DMS 273 treated with DMSO at 0.1 percent for 48 hours (cell line): Measurements from ENCODE around the gene DKK1.
"Not testable (repeated sequence)": the region's sequence is repeated elsewhere in the genome, so short reads cannot be mapped to it uniquely, and the experiment has no call there.

Source experiments
- DNase-seq: peaks from one replicate; lab custom pipeline; 2025; lab: John Stamatoyannopoulos, UW

The DKK1 gene

DNA sequence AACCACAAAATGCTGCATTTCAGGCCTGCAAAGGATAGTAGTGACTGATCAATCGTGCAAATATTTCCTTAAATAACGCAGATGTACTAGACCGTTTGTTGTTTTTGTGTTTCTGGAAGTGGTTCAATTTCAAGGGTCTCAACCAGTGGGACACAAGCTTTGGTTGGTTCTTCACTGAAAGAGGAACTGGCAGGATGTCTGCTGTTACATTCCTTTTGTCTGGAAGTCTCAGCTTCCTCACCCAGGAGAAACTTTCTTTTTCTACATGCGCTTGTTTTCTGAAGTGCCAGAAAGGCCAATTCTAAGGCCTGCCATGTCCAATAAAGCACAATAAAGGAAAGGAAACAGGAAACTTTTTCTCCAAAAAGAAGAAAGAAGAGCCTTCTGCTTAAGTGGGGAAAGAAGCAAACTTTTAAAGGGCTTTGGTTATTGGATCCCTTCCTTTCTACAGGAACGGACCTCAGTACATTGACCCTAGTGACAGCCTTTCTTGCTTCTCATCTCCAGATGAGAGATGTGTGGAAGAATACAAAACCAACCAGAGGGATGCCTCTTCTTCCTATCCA, 4.1 kb downstream of the DKK1 start:
- DNase-seq, result no peak

DNA sequence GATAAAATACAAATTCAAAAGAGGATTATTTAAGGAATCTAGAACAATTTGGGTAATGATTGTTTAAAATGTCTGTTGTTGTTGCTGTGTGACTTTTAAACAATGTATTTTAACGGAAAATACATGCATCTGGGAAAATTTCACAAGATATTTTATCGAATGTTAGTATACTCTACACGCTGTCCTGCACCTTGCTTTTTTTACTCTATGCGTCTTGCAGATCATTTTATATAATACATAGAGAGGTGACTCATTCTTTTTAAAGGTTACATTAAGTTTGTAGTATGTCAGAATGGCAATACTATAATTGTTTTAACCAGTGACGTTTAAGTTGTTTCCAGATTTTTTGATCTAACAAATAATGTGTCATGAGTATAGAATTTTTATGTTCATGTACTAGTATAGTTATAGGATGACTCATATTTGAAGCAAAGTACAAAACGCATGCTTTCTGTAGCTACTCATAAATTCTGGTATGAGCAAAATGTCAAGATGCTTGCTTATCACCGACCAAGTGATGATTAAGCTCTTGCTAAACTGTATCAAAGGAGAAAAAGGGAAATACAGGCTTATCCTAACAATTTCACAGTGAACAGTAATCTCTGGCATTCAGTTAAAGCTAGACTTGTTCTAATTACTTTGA, 4.9 kb downstream of the DKK1 start:
- DNase-seq, result no peak

DNA sequence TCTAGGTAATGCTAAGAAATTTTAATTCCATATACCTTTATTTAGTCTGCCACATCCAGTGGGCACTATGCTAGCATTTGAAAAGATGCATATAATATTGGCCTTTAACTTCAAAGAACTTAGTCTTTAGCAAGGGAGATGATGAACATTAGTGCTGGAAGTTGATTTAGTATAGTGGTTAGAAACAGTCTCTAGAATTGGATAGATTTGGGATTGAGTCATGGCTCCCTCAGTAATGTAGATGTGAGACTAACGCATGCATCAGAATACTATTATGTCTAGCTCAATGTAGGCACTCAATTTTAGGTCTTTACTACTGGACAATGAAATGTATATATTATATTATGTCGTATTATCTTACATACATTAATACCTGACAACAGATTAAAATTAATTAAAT, 5.8 kb downstream of the DKK1 start:
- no peak for DNase-seq

DNA sequence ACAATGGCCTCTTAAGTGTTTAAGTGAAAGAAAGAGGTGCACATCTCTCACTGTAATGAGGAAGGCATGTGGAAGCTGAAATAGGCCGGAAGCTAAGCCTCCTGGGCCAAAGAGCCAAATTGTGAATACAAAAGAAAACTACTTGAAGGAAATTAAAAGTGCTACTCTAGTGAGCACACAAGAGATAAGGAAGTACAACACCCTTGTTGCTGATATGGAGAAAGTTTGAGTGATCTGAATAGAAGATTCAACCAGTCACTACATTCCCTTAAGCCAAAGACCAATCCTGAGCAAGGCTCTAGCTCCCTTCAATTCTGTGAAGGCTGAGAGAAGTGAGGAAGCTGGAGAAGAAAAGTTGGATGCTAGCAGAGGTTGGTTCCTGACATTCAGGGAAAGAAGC, 8.2 kb downstream of the DKK1 start:
- no peak for DNase-seq

DNA sequence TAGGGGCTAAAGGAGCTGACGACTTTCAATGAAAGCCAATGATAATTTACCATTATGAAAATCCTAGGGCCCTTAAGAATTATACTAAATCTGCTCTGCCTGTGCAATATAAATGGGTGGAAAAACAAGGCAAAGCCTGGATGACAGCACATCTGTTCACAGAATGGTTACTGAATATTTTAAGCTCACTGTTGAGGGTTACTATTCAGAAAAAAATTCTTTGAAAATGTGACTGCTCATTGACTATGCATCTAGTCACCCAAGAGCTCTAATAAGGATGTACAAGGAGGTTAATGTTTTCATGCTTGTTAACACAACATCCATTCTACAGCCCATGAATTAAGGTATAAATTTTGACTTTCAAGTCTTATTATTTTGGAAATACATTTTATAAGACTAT, 8.9 kb downstream of the DKK1 start:
- DNase-seq, result no peak

DNA sequence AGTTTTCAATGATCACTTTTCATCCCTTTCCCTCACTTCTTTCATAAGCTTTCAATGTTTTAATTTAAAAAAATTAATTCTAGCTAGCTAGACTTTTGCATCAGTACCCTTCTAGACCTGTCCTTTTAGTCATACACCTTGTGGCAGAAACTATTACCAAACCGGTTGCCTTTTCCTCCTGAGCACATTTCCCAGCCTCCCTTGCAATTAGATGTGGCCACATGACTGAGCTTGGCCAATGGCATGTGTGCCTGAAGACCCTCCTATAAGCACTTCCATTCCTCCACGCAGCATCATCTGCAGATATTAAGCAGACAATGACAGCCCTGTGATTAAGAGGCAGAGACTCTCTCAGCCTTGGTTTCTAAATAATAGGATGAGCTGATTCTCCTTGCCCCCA, 12.3 kb downstream of the DKK1 start:
- DNase-seq, result no peak

DNA sequence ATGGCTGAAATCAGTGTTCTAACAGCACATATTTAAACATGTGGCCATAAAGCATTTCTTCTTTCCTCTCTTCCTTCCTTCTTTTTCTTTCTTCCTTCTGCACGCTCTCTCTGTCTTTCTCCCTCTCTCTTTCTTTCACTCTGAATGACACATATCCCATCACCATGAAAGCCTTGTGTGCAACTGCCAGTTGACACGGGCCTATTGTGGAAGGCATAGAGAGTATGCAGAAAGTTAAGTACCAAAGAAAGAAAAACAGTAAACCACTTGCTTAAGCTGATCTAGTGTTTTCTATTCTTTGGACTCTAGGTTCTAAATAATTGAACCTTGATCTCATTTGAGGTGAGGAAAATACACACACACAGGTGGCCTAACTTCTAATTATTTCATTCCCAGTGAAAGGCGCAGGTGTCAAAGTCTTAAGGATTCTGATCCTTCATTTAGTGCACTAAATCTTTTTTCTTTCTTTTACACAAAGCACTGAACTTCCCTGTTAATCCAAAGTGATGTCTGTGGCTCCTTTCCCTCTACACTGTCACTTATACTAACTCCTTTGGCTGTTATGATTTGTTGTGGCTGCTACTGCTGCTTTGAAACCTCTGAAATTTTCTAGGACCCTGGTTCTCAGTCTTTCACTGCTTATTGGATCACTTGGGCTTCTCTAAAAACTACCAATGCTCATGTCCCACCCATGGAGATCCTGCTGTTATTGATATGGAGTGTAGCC, 17.7 kb downstream of the DKK1 start:
- DNase-seq, result no peak

DNA sequence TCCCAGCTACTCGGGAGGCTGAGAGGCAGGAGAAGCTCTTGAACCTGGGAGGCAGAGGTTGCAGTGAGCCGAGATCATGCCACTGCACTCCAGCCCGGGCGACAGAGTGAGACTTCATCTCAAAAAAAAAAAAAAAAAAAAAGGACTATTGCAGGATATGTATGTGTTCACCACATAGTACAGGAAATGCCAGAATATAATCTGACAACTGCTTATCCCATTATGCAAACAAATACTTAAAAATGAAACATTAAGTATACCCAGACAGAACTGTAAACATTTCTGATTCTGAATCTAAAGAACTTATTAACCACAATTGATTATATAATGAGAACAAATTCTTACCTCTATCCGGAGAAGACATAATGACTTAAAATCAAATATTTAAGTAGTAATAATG, 18.7 kb downstream of the DKK1 start:
- DNase-seq, result no peak

DNA sequence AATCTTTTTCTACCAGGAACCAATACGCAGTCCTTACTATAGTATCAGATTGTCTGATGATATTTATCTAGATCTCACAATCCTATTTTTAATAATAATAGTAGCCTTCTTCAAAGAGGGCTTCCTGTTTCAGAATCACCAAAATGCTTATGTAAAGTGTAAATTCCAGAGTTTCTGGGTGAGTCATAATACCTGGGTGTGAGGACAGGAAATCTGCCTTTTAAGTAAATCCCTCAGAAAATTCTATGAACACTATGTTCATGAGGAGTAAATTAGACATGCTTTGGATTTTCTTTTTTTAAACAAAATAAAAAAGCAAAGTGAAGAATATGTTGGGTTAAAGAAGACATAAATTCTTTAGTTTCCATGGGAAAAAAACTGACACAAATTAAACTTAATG, 20.5 kb downstream of the DKK1 start:
- no peak for DNase-seq

DNA sequence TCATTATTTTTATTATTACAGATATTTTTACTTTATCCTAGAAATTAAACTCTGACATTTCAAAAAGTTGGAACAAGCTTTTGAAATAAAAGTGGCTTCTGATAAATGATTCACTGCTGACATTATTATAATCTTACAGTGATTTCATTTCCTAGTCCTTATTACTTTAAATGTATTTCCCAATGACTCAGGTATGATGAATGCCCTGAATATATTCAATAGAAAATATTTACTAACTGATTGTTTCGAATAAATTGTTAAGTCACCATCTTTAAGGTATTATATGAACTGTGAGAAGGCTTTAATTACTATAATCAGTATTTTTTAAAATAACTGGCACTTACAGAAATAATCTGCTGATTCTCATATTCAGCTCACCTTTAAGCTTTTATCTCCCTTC, 21.6 kb downstream of the DKK1 start:
- DNase-seq, result no peak

DNA sequence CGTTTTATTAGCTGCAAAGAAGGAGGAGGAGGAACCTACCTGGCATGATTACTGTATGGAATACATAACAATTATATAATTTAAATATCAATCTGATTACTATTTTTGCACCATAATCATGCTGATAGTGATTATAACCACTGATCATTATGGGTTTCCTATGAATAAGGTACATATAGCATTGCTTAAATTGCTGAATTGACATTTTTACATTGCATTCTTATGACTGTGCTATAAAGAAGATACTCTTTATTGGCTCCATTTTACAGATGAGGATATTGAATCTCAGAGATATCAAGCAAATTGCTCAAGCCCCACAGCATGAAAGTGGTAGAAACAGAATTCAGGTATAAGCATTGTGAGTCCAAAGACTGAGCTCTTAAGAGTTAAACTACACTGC, 23.1 kb downstream of the DKK1 start:
- no peak for DNase-seq

DNA sequence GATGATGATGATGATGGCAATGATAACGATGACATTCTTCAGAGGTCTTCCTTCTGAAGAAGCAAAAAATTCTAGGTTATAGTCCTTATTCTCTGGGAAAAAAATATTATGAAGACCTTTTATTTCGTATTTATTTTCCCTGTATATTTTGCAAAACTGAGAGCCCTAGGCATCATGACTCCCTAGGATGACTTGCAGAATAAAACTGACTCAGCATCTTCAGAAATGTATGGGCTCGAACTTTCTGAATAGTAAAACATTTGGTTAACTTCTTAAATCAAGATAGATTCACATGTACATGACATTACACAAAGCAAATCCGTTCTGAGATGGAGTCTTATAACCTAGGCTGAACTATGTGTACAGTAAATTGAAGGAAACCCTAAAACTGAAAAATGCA, 29.4 kb downstream of the DKK1 start:
- no peak for DNase-seq

DNA sequence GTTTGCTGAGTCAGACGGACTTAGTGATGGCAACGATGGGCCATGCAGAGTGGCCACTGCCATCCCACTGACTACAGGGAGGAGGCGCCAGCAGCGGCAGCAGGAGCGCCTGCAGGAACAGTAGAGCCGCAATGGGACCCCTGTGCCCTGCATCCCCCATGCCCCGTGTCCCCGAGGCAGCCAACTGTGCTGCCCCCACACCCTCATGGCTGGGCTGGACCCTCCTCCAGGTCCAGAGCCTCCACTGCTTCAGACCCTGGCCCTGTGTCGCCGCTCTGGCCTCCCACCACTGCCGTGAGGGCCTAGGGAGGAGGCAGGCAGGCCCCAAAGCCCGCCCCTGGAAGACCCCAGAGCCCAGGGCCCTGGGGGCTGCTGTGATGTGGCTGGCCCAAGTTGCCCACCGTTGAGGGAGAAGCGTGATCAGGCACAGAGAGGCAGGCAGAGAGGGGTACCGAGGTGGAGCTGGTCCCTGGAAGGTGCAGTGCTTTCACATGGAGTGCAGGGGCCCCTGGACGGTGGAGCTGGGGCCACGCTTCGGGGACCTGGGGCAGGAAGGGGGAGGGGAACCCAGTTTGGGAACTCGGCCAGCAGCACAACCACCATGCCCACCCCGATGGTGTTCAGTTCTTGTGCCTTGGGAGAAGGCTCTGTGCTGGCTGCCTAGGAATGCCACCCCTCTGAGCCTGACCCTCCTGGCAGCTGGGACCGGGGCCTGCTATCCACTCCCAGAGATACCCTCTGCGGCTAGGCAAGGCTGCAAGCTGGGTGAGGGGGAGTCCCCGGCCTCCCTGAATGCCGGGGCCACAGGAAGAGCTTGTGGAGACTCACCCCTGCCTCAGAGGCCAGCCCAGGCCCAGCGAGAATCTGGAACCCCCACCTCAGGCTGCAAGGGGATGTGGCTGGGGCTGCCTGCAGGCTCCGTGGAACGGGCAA, 32.6 kb downstream of the DKK1 start:
- DNase-seq, result no peak

DNA sequence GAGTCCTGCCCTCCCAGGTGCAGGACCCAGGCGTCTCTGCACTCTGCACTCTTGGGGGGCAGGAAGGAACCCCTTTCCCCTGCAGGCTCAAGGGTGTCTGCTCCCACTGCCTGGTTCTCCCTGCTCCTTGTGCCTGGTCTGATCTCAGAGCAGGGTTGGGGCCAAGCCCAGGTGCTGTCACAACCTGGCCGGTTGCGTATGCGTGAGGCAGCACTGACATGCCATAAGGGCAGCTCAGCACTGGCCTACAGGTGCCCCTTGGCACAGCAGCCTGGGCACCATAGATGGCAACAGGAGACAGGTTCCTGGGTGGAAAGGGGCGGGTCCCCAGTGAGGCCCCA, 33.2 kb downstream of the DKK1 start:
- DNase-seq, result no peak

DNA sequence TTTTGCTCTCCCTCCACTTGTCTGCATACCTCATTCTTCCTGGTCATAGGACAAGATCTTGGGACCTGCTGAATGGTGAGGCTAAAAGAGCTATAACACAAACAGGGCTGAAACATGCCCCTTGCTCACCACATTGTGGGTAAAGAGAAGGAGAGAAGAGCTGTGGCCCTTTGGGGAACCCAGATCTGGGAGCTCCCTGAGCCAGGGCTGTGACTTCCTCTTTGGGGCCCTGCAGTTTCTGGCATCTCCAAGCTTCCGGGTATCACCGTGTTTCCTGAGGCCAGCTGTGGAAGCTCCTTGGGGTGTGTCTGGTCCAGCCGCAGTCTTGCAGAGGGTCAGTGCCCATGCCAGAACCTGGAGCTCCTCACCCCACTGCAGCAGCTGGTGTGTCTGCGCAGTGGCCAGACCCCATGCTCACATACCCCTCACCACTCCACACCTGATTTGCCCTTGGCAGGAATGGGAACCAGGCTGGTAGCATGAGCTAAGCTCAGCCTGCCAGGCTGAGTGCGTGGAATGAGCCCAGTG, 34.0 kb downstream of the DKK1 start:
- no peak for DNase-seq

DNA sequence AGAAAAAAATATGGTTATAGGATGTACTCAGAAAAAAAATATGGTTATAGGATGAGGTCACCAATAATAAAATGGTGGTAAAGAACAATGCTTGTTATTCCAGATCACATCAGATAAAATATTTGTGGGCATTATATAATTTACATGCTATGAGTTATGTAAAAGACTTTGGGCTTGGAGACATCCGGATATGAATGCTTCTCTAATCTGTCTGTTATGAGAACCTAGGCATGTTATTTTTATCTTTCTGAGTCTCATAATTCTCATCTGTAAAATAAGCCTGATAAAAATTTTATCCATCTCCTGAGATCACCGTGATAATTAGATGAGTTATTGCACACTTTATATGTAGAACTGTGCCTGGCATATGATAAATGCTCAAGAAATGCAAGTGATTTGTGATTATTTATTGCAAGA, 37.8 kb downstream of the DKK1 start:
- no peak for DNase-seq

DNA sequence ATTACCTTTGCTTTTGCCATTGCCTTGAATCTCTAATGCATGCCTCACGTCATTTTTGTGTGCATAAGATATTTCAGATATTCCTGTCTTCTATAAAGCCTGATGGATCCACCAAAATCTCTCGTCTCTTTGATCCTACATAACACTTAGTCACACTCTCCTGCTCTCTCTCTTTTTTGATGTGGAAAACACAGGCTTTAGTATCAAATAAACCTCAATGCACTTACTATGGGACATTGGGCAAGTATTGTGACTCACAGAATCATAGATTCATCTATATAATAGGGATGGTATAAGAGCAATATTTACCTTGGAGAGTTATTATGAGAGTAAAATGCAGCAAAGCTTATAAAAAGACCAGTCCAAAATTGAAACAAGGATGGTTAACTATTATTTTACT, 39.1 kb downstream of the DKK1 start:
- DNase-seq, result no peak

DNA sequence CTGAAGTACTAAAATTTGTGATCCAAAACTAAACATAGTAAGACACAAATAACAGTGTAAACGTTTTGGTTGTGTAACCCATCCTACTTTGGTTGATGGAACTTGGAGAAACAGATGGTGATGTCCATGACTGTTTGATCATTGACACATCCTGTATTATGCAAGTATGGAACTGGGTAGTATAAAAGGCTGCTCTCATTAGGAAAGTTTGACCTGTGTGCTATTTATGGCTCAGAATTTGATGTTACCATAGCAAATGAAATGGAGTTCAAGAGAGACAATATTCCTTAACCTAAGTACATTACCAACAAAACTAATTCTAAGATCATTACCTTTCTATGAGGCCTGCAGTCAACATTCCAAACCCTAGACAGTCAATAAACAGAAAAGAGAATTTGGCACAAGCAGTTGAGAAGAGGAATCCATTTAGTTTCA, 39.9 kb downstream of the DKK1 start:
- no peak for DNase-seq

DNA sequence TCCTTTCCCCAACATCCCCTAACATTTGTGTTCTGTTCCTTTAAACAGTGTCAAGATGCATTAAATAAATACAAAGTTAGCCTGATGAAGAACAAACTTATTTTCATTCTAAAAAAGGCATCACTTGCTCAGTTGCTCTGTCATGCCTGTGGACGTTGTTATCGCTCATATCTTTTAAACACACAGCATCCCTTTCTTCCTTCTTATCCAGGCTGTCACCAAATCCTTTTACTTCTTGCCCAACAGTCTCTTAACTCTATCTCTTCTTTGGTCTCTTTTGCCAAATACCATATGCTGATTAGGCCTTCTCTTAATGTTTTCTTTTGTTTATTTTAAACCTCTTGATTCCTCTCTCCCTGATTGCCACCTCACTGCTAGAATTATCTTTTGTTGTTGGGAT, 43.9 kb downstream of the DKK1 start:
- no peak for DNase-seq

DNA sequence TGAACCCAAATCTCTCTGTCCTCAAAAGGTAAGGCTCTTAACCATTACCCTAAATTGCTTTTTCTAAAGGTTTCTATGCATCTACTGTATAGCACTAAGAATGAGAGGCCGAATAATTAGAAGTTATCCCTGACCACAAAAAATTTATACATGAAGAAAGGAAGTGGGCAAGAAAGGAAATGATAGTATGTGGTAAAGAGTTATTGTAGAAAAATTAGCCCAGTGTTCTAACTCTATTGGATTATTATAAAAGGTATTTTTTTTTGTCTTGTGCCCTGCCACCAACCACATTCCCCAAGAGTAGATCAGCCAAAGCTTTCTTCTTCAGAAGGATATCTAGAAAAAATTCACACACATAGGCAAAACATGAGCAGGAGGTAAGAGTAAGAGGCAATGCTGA, 45.4 kb downstream of the DKK1 start:
- DNase-seq, result no peak

DNA sequence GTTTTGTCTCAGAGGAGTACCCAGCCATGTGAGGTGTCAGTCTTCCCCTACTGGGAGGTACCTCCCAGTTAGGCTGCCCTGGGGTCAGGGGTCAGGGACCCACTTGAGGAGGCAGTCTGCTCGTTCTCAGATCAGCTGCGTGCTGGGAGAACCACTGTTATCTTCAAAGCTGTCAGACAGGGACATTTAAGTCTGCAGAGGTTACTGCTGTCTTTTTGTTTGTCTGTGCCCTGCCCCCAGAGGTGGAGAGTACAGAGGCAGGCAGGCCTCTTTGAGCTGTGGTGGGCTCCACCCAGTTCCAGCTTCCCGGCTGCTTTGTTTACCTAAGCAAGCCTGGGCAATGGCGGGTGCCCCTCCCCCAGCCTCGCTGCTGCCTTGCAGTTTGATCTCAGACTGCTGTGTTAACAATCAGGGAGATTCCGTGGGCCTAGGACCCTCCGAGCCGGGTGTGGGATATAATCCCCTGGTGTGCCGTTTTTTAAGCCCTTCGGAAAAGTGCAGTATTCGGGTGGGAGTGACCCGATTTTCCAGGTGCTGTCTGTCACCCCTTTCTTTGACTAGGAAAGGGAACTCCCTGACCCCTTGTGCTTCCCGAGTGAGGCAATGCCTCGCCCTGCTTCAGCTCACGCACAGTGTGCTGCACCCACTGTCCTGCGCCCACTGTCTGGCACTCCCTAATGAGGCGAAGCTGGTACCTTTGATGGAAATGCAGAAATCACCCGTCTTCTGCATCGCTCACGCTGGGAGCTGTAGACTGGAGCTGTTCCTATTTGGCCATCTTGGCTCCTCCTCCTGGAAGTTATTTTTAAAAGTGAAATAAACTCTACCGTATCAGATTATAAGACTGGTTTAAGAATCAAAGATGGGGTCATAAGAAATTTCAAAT, 51.7 kb downstream of the DKK1 start:
- not testable (repeated sequence) for DNase-seq
